Central memory CD8-positive, alpha-beta T cell (primary cell): ENCODE data around the gene TSPEAR.

Experiments
- ATAC-seq: fragments of 150-1000 bp; cut with Tn5 transposase; replicated peaks from 2 replicates; pipeline ENCODE4 v1.10.0; 2022; ENCODE audit warnings: mild to moderate bottlenecking, moderate FRiP score, moderate number of reproducible peaks; ENCODE audit not compliant: poor library complexity, severe bottlenecking; ENCODE audit errors: extremely low read depth
- DNase-seq, 2 donors: peaks; one replicate each; pipeline ENCODE4 v3.0.0; 2021; ENCODE audit warnings: low spot score in 2 of 2
- H3K27ac Mint-ChIP-seq: one replicate; pipeline ENCODE4 v1.8.0; 2022; ENCODE audit warnings: low read depth, mild to moderate bottlenecking, moderate library complexity, mixed read lengths
- H3K27me3 Mint-ChIP-seq: one replicate; pipeline ENCODE4 v1.8.0; 2022; ENCODE audit warnings: mixed read lengths
- H3K36me3 Mint-ChIP-seq: one replicate; pipeline ENCODE4 v1.8.0; 2022; ENCODE audit warnings: mild to moderate bottlenecking, moderate library complexity, mixed read lengths; ENCODE audit not compliant: insufficient read depth
- H3K4me1 Mint-ChIP-seq: one replicate; pipeline ENCODE4 v1.8.0; 2022; ENCODE audit warnings: mixed read lengths
- H3K4me3 Mint-ChIP-seq: one replicate; pipeline ENCODE4 v1.8.0; 2022; ENCODE audit warnings: mild to moderate bottlenecking, moderate library complexity, mixed read lengths
- H3K9me3 Mint-ChIP-seq: one replicate; pipeline ENCODE4 v1.8.0; 2022; ENCODE audit warnings: mixed read lengths

Gene TSPEAR

GRCh38 chr21:44521301-44521927 lies 190.0 kb downstream of the TSPEAR start:
- Mint-ChIP-seq H3K4me1 (no peaks in the 10 kb centered on the region), H3K4me3 (no peak overlapping the region), H3K9me3 (no peaks in the 10 kb centered on the region), H3K36me3 (peaks cover 5% of the 10 kb centered on the region), H3K27me3 (no peaks in the 10 kb centered on the region), H3K27ac (no peak overlapping the region)
- no peak for DNase-seq
- ATAC-seq, result no peak

GRCh38 chr21:44520326-44521300 lies 190.8 kb downstream of the TSPEAR start:
- H3K4me3 Mint-ChIP-seq, result no peak overlapping the region

GRCh38 chr21:44519346-44520325 lies 191.7 kb downstream of the TSPEAR start:
- H3K9me3 Mint-ChIP-seq, result no peaks in the 10 kb centered on the region
- ATAC-seq (no peak), DNase-seq (no peak)
- no peak overlapping the region for H3K27ac Mint-ChIP-seq
- no peaks in the 10 kb centered on the region for H3K4me1 Mint-ChIP-seq
- H3K36me3 Mint-ChIP-seq, result peaks cover 5% of the 10 kb centered on the region
- no peaks in the 10 kb centered on the region for H3K27me3 Mint-ChIP-seq
- no peak overlapping the region for H3K4me3 Mint-ChIP-seq

More at GRCh38 chr21:44520326-44521300, 190.8 kb downstream of the TSPEAR start:
- peaks cover 5% of the 10 kb centered on the region for H3K36me3 Mint-ChIP-seq
- no peaks in the 10 kb centered on the region for H3K4me1 Mint-ChIP-seq
- no peak overlapping the region for H3K27ac Mint-ChIP-seq
- no peaks in the 10 kb centered on the region for H3K27me3 Mint-ChIP-seq
- DNase-seq (no peak), ATAC-seq (no peak)
- H3K9me3 Mint-ChIP-seq, result no peaks in the 10 kb centered on the region

- H3K27ac Mint-ChIP-seq, result no peak overlapping the region
- no peak for DNase-seq
- H3K36me3 Mint-ChIP-seq, result peaks cover 5% of the 10 kb centered on the region
- no peaks in the 10 kb centered on the region for H3K9me3 Mint-ChIP-seq
- H3K27me3 Mint-ChIP-seq, result no peaks in the 10 kb centered on the region
- H3K4me3 Mint-ChIP-seq, result no peak overlapping the region
- no peak for ATAC-seq
- no peaks in the 10 kb centered on the region for H3K4me1 Mint-ChIP-seq
Observed at GRCh38 chr21:44518686-44519085, 192.7 kb downstream of the TSPEAR start.

- H3K4me1 Mint-ChIP-seq, result no peaks in the 10 kb centered on the region
- peak overlapping the region; percentile 77 for H3K27ac Mint-ChIP-seq
- no peaks in the 10 kb centered on the region for H3K27me3 Mint-ChIP-seq
- no peak for ATAC-seq
- peaks cover 5% of the 10 kb centered on the region for H3K36me3 Mint-ChIP-seq
- no peak for DNase-seq
- H3K9me3 Mint-ChIP-seq, result no peaks in the 10 kb centered on the region
- H3K4me3 Mint-ChIP-seq, result no peak overlapping the region
Observed at GRCh38 chr21:44517175-44517899, 194.0 kb downstream of the TSPEAR start.

GRCh38 chr21:44516828-44517174 lies 194.6 kb downstream of the TSPEAR start:
- H3K4me1 Mint-ChIP-seq, result no peaks in the 10 kb centered on the region
- no peak overlapping the region for H3K4me3 Mint-ChIP-seq
- DNase-seq, result no peak
- peak overlapping the region; percentile 3 for H3K27ac Mint-ChIP-seq
- no peaks in the 10 kb centered on the region for H3K27me3 Mint-ChIP-seq
- peaks cover 5% of the 10 kb centered on the region for H3K36me3 Mint-ChIP-seq
- no peak for ATAC-seq
- H3K9me3 Mint-ChIP-seq, result no peaks in the 10 kb centered on the region

GRCh38 chr21:44516342-44516741 lies 195.0 kb downstream of the TSPEAR start:
- Mint-ChIP-seq H3K27ac (no peak overlapping the region), H3K27me3 (no peaks in the 10 kb centered on the region), H3K36me3 (peaks cover 5% of the 10 kb centered on the region), H3K4me3 (no peak overlapping the region), H3K9me3 (no peaks in the 10 kb centered on the region), H3K4me1 (no peaks in the 10 kb centered on the region)
- no peak for ATAC-seq
- DNase-seq, result no peak

GRCh38 chr21:44515359-44516165 lies 195.8 kb downstream of the TSPEAR start:
- no peaks in the 10 kb centered on the region for H3K4me1 Mint-ChIP-seq
- peaks cover 5% of the 10 kb centered on the region for H3K36me3 Mint-ChIP-seq
- H3K9me3 Mint-ChIP-seq, result no peaks in the 10 kb centered on the region

GRCh38 chr21:44514746-44515358 lies 196.5 kb downstream of the TSPEAR start:
- H3K4me3 Mint-ChIP-seq, result no peak overlapping the region
- peaks cover 5% of the 10 kb centered on the region for H3K36me3 Mint-ChIP-seq
- no peak overlapping the region for H3K27ac Mint-ChIP-seq
- no peaks in the 10 kb centered on the region for H3K9me3 Mint-ChIP-seq
- ATAC-seq, result no peak
- H3K27me3 Mint-ChIP-seq, result no peaks in the 10 kb centered on the region
- no peaks in the 10 kb centered on the region for H3K4me1 Mint-ChIP-seq
- DNase-seq, result no peak

More at GRCh38 chr21:44515359-44516165, 195.8 kb downstream of the TSPEAR start:
- Mint-ChIP-seq H3K4me3 (no peak overlapping the region), H3K27me3 (no peaks in the 10 kb centered on the region), H3K27ac (no peak overlapping the region)
- ATAC-seq (no peak), DNase-seq (no peak)

- Mint-ChIP-seq H3K27me3 (no peaks in the 10 kb centered on the region), H3K27ac (no peak overlapping the region), H3K36me3 (peaks cover 5% of the 10 kb centered on the region), H3K4me1 (no peaks in the 10 kb centered on the region), H3K4me3 (no peak overlapping the region), H3K9me3 (no peaks in the 10 kb centered on the region)
- no peak for DNase-seq
- no peak for ATAC-seq
Observed at GRCh38 chr21:44514218-44514520, 197.2 kb downstream of the TSPEAR start.
